ENCODE results near the gene OR4C11. TPM values are rescaled to one million over a fixed set of nuclear protein-coding genes. Genes with fewer than 3 reads are reported as not detected.

The OR4C11 gene
- total RNA-seq, 4 donors from 2014 or later = not detected

DNA sequence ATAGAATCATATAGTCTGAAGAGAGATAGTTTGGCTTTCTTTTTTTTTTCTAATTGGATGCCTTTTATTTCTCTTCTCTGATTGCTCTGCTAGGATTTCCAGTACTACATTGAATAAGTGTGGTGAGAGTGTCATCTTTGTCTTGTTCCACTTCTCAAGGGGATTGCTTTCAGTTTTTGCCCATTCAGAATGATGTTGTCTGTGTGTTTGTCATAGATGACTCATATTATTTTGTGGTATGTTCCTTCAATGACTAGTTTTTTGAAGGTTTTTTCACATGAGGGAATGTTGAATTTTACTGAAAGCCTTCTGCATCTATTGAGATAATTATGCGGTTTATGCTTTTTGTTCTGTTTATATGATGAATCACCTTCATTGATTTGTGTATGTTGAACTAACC is 17.1 kb upstream of the OR4C11 start:
- no peak overlapping the region for H3K4me3 ChIP-seq (replicated peaks in 1 of 3)
- no peak for DNase-seq
- H3K9me3 ChIP-seq = no peaks in the 10 kb centered on the region
- TF ChIP-seq, protein P1, sequence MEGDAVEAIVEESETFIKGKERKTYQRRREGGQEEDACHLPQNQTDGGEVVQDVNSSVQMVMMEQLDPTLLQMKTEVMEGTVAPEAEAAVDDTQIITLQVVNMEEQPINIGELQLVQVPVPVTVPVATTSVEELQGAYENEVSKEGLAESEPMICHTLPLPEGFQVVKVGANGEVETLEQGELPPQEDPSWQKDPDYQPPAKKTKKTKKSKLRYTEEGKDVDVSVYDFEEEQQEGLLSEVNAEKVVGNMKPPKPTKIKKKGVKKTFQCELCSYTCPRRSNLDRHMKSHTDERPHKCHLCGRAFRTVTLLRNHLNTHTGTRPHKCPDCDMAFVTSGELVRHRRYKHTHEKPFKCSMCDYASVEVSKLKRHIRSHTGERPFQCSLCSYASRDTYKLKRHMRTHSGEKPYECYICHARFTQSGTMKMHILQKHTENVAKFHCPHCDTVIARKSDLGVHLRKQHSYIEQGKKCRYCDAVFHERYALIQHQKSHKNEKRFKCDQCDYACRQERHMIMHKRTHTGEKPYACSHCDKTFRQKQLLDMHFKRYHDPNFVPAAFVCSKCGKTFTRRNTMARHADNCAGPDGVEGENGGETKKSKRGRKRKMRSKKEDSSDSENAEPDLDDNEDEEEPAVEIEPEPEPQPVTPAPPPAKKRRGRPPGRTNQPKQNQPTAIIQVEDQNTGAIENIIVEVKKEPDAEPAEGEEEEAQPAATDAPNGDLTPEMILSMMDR (IDR thresholded peaks at IDR 0.05) = no peak
- TF ChIP-seq POLR2A (IDR thresholded peaks at IDR 0.05) = no peak
- H3K36me3 ChIP-seq = no peaks in the 10 kb centered on the region
- H3K27me3 ChIP-seq = no peaks in the 10 kb centered on the region
- intact Hi-C loops (cut with DNase I) = no loop called here
- 87 to 88% methylated on average over 1 of the region's 1 CpG for WGBS, 2 donors
- H3K27ac ChIP-seq = no peak overlapping the region
- H3K4me1 ChIP-seq = no peaks in the 10 kb centered on the region

DNA sequence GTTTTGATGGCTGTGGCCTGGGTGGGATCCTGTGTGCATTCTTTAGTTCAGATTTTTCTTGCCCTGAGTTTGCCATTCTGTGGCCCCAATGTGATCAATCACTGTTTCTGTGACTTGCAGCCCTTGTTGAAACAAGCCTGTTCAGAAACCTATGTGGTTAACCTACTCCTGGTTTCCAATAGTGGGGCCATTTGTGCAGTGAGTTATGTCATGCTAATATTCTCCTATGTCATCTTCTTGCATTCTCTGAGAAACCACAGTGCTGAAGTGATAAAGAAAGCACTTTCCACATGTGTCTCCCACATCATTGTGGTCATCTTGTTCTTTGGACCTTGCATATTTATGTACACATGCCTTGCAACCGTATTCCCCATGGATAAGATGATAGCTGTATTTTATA is 34.9 kb downstream of the OR4C11 start:
- Histone ChIP-seq H3K4me1 (no peaks in the 10 kb centered on the region), H3K27me3 (no peaks in the 10 kb centered on the region), H3K4me3 (replicated peaks in 1 of 3) (no peak overlapping the region), H3K9me3 (no peaks in the 10 kb centered on the region), H3K36me3 (no peaks in the 10 kb centered on the region), H3K27ac (no peak overlapping the region)
- 24 to 37% methylated on average over 1 of the region's 1 CpG for WGBS, 2 donors
- DNase-seq = no peak
- TF ChIP-seq POLR2A (IDR thresholded peaks at IDR 0.05) = no peak
- TF ChIP-seq, protein P1 (IDR thresholded peaks at IDR 0.05) = no peak
- intact Hi-C loops (cut with DNase I) = no loop called here

DNA sequence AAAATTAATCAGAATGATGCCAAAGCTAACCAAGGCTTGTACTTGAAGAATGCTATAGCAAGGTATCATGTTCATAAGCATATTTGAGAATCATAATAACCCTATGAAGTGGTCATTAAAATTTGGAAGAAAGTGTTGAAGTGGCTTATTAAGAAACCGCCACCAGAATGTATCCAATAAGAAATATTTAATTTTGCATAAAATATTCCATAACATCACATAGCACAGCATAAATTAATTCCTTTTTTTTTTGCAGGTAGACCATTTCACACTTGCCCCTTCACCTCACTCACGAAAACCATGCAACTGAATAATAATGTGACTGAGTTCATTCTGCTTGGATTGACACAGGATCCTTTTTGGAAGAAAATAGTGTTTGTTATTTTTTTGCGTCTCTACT is 35.6 kb downstream of the OR4C11 start, which contains the start of gene OR4C16:
TSS of gene OR4C16 (plus strand) at position 301 of the 400 bp plus-strand sequence. CDS start at position 301, 0 bp downstream.
- Histone ChIP-seq H3K9me3 (no peaks in the 10 kb centered on the region), H3K4me3 (replicated peaks in 1 of 3) (no peak within 1 kb of the TSS), H3K27me3 (no peaks in the 10 kb centered on the region), H3K36me3 (no peaks in the 10 kb centered on the region), H3K4me1 (no peaks in the 10 kb centered on the region), H3K27ac (no peak within 1 kb of the TSS)
- intact Hi-C loops (cut with DNase I) = no loop called here
- TF ChIP-seq, protein P1 (IDR thresholded peaks at IDR 0.05) = no peak
- no peak for DNase-seq
- 64 to 82% methylated on average over 3 of the region's 3 CpGs for WGBS, 2 donors

DNA sequence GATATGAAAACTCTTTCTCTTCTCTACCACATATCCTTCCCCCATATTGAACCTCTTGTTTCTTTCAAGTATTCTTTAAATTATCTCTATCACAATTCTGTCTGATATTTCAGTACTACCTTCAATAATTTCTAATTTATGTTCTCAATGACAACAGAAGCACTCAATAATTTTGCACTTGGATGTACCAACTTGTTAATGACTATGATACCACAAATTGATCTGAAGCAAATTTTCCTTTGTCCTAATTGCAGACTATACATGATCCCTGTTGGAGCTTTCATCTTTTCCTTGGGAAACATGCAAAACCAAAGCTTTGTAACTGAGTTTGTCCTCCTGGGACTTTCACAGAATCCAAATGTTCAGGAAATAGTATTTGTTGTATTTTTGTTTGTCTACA is 53.3 kb downstream of the OR4C11 start, which contains the start of gene OR4C15:
TSS of gene OR4C15 (plus strand) at position 301 of the 400 bp plus-strand sequence. CDS start at position 301, 0 bp downstream.
- DNase-seq = no peak
- Histone ChIP-seq H3K36me3 (no peaks in the 10 kb centered on the region), H3K4me1 (no peaks in the 10 kb centered on the region), H3K9me3 (no peaks in the 10 kb centered on the region), H3K4me3 (replicated peaks in 1 of 3) (no peak within 1 kb of the TSS), H3K27me3 (no peaks in the 10 kb centered on the region), H3K27ac (no peak within 1 kb of the TSS)
- intact Hi-C loops (cut with DNase I) = no loop called here
- TF ChIP-seq POLR2A (IDR thresholded peaks at IDR 0.05) = no peak
- TF ChIP-seq, protein P1 (IDR thresholded peaks at IDR 0.05) = no peak

Other genes with a start within 250 kb of the OR4C11 start
- gene OR4A15, start 239.7 kb downstream of the OR4C11 start, total RNA-seq = not detected
- not detected for gene OR4C15, start 53.2 kb downstream of the OR4C11 start, total RNA-seq
- not detected for gene OR4C16, start 35.5 kb downstream of the OR4C11 start, total RNA-seq
- not detected for gene OR4P4, start 27.5 kb upstream of the OR4C11 start, total RNA-seq
- gene OR4S2, start 40.7 kb upstream of the OR4C11 start, total RNA-seq = not detected
- not detected for gene OR4C6, start 54.6 kb upstream of the OR4C11 start, total RNA-seq
- gene OR5D13, start 165.8 kb upstream of the OR4C11 start, total RNA-seq = not detected
- gene OR5D14, start 187.9 kb upstream of the OR4C11 start, total RNA-seq = not detected
- gene OR5L1, start 203.7 kb upstream of the OR4C11 start, total RNA-seq = not detected
- not detected for gene OR5D18, start 212.0 kb upstream of the OR4C11 start, total RNA-seq
- gene OR5L2, start 219.6 kb upstream of the OR4C11 start, total RNA-seq = not detected
- not detected for gene OR5D16, start 231.1 kb upstream of the OR4C11 start, total RNA-seq